ENCODE measurements around the gene CENPP.
A peak's percentile ranks its signal among the peaks of the same experiment; 100 is the strongest.
"Not testable (repeated sequence)": the region's sequence is repeated elsewhere in the genome, so short reads cannot be mapped to it uniquely, and the experiment has no call there.

CENPP gene

DNA sequence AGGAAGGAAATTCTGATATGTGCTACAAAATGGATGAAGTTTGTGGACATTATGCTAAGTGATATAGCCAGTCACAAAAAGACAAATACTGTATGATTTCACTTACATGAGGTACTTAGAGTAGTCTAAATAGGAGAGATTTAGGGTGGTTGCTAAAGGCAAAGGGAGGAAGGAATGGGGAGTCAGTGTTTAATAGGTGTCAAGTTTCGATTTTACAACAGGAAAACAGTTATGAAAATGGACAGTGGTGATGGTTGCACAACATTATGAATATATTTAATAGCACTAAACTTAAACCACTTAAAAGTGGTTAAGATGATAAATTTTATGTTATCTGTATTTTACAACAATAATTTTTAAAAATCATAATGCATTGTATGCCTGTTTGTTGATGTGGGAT lies 250.4 kb downstream of the CENPP start:
- Histone ChIP-seq H3K27ac (no peak overlapping the region), H3K4me3 (no peak overlapping the region)
- no peak for TF ChIP-seq CTCF (IDR thresholded peaks at IDR 0.05)
- DNase-seq (ENCODE audit: low spot score): no peak

DNA sequence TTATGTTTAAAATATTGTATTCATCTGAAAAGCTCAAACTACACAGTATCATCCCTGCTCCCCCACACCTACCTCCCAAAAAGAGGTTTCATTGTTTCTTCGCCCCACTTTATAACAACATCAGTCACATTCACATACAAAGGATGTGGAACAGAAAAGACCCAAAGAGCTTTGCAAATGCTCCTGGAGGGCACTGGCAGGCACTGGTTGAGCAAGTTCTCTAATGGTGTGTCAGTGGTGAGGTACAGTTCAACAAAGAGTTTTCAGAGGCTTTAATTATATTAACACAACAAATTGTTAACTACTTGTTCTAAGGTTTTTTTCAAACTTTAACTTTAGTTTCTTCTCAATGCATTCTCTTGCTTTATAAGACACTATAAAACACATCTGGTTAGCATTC lies 264.2 kb downstream of the CENPP start:
- no peak for DNase-seq (ENCODE audit: low spot score)
- no peak for TF ChIP-seq CTCF (IDR thresholded peaks at IDR 0.05)
- no peak overlapping the region for H3K4me3 ChIP-seq
- peak overlapping the region; percentile 47 to 48 for H3K27ac ChIP-seq

- H3K27ac ChIP-seq: peak overlapping the region; percentile 47 to 48
- no peak for TF ChIP-seq CTCF (IDR thresholded peaks at IDR 0.05)
- DNase-seq (ENCODE audit: low spot score): peak; percentile 84
These were observed 264.6 kb downstream of the CENPP start for GRCh38 chr9:92590377-92590776.

GRCh38 chr9:92592537-92592936 lies 266.8 kb downstream of the CENPP start:
- H3K27ac ChIP-seq: peak overlapping the region; percentile 74 to 88
- DNase-seq (ENCODE audit: low spot score): no peak
- no peak overlapping the region for H3K4me3 ChIP-seq
- TF ChIP-seq CTCF (IDR thresholded peaks at IDR 0.05): no peak

More at GRCh38 chr9:92590377-92590776, 264.6 kb downstream of the CENPP start:
- H3K4me3 ChIP-seq: no peak overlapping the region

- H3K4me3 ChIP-seq: no peak overlapping the region
- H3K27ac ChIP-seq: peak overlapping the region; percentile 74 to 88
- DNase-seq (ENCODE audit: low spot score): no peak
- TF ChIP-seq CTCF (IDR thresholded peaks at IDR 0.05): no peak
These were observed 267.5 kb downstream of the CENPP start for GRCh38 chr9:92592946-92593861.

DNA sequence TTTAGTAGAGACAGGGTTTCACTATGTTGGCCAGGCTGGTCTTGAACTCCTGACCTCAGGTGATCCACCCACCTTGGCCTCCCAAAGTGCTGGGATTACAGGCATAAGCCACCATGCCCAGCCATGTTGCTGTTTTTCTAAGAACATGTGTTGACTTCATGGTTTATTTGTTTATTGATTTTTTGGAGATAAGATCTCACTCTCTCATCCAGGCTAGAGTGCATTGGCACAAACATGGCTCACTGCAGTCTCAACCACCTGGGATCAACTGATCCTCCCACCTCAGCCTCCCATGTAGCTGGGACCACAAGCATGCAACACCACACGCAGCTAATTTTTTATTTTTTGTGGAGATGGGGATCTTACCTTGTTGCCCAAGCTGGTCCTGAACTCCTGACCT lies 269.3 kb downstream of the CENPP start:
- not testable (repeated sequence) for DNase-seq (ENCODE audit: low spot score); H3K4me3 ChIP-seq; H3K27ac ChIP-seq

- TF ChIP-seq CTCF (IDR thresholded peaks at IDR 0.05): no peak
- no peak for DNase-seq (ENCODE audit: low spot score)
- Histone ChIP-seq H3K27ac (no peak overlapping the region), H3K4me3 (no peak overlapping the region)
These were observed 270.2 kb downstream of the CENPP start for GRCh38 chr9:92595930-92596329.

All from coronary artery (tissue), 2 donors.